Measurements from ENCODE around the gene ALOX15. TPM values are rescaled to one million over a fixed set of nuclear protein-coding genes. Genes with fewer than 3 reads are reported as not detected.

Gene ALOX15
- total RNA-seq, 1 experiment from 2014 or later = not detected

- no peaks in the 10 kb centered on the region for H3K9me3 ChIP-seq (ENCODE audit: low read length)
- ChIA-PET CTCF (no interaction called here), POLR2A (ENCODE audit: unreplicated experiment) (no interaction called here)
- peaks cover 5% of the 10 kb centered on the region; the same call in 1 of the 2 replicates for H3K4me1 ChIP-seq (ENCODE audit: insufficient read depth, low read length)
- TF ChIP-seq EZH2 (IDR thresholded peaks at IDR 0.05; ENCODE audit: low read length, unreplicated experiment) = no peak
- no peak overlapping the region for H2AFZ ChIP-seq (ENCODE audit: low read length)
- peaks cover under 1% of the 10 kb centered on the region for H3K27me3 ChIP-seq (ENCODE audit: low read length)
- H3K9me2 ChIP-seq (replicated peaks; ENCODE audit: low read length) = no peaks in the 10 kb centered on the region
- H3K79me2 ChIP-seq (ENCODE audit: low read length) = no peaks in the 10 kb centered on the region
- no peak overlapping the region for H3K9ac ChIP-seq (ENCODE audit: low read length)
- H3K36me3 ChIP-seq (ENCODE audit: low read depth, low read length) = no peaks in the 10 kb centered on the region
- no peaks in the 10 kb centered on the region for H3F3A ChIP-seq (ENCODE audit: low read length, unreplicated experiment)
- H3K4me3 ChIP-seq (ENCODE audit: low read length) = no peak overlapping the region
- ATAC-seq (no peak), DNase-seq (no peak)
- no peak overlapping the region for H3K27ac ChIP-seq (ENCODE audit: low read length)
- H4K20me1 ChIP-seq (ENCODE audit: low read length) = no peaks in the 10 kb centered on the region
- no TSS peak for BruUV-seq (replicated peaks)
- intact Hi-C loops (cut with micrococcal nuclease) = no loop called here
- H3K4me2 ChIP-seq (ENCODE audit: low read length) = no peak overlapping the region
These were observed 5.6 kb downstream of the ALOX15 start for GRCh38 chr17:4635823-4636375.

- no peak overlapping the region for H3K4me2 ChIP-seq (ENCODE audit: low read length)
- CTCF ChIA-PET = no interaction called here
- H3K9me2 ChIP-seq (replicated peaks; ENCODE audit: low read length) = no peaks in the 10 kb centered on the region
These were observed 6.5 kb downstream of the ALOX15 start for GRCh38 chr17:4634976-4635375.

GRCh38 chr17:4633643-4634042, 7.8 kb downstream of the ALOX15 start:
- Histone ChIP-seq H3K79me2 (ENCODE audit: low read length) (no peaks in the 10 kb centered on the region), H3K36me3 (ENCODE audit: low read depth, low read length) (no peaks in the 10 kb centered on the region), H3K27ac (ENCODE audit: low read length) (no peak overlapping the region), H3K9me3 (ENCODE audit: low read length) (no peaks in the 10 kb centered on the region), H3K9ac (ENCODE audit: low read length) (no peak overlapping the region), H3K4me1 (ENCODE audit: insufficient read depth, low read length) (0 out of 2 replicates have a peak, but pooled peaks cover under 1% of the 10 kb centered on the region), H3F3A (ENCODE audit: low read length, unreplicated experiment) (no peaks in the 10 kb centered on the region), H3K27me3 (ENCODE audit: low read length) (no peaks in the 10 kb centered on the region), H3K4me2 (ENCODE audit: low read length) (no peak overlapping the region), H4K20me1 (ENCODE audit: low read length) (no peaks in the 10 kb centered on the region), H3K4me3 (ENCODE audit: low read length) (no peak overlapping the region), H2AFZ (ENCODE audit: low read length) (no peak overlapping the region), H3K9me2 (replicated peaks; ENCODE audit: low read length) (no peaks in the 10 kb centered on the region)
- no peak for TF ChIP-seq EZH2 (IDR thresholded peaks at IDR 0.05; ENCODE audit: low read length, unreplicated experiment)
- TF ChIP-seq CTCF (conservative IDR thresholded peaks at IDR 0.05; ENCODE audit: low read depth, low read length) = no peak
- no peak for TF ChIP-seq EZH2phosphoT487 (IDR thresholded peaks at IDR 0.05; ENCODE audit: borderline replicate concordance, low read length)
- no TSS peak for BruUV-seq (replicated peaks)
- DNase-seq (no peak), ATAC-seq (no peak)
- ChIA-PET POLR2A (ENCODE audit: unreplicated experiment) (no interaction called here), CTCF (no interaction called here)
- intact Hi-C loops (cut with micrococcal nuclease) = no loop called here

More at GRCh38 chr17:4634976-4635375, 6.5 kb downstream of the ALOX15 start:
- Histone ChIP-seq H3K4me1 (ENCODE audit: insufficient read depth, low read length) (peaks cover 5% of the 10 kb centered on the region; the same call in 1 of the 2 replicates), H3K27me3 (ENCODE audit: low read length) (no peaks in the 10 kb centered on the region), H3F3A (ENCODE audit: low read length, unreplicated experiment) (no peaks in the 10 kb centered on the region), H3K27ac (ENCODE audit: low read length) (no peak overlapping the region), H3K4me3 (ENCODE audit: low read length) (no peak overlapping the region), H4K20me1 (ENCODE audit: low read length) (no peaks in the 10 kb centered on the region), H2AFZ (ENCODE audit: low read length) (no peak overlapping the region), H3K79me2 (ENCODE audit: low read length) (no peaks in the 10 kb centered on the region), H3K36me3 (ENCODE audit: low read depth, low read length) (no peaks in the 10 kb centered on the region), H3K9me3 (ENCODE audit: low read length) (no peaks in the 10 kb centered on the region), H3K9ac (ENCODE audit: low read length) (no peak overlapping the region)
- POLR2A ChIA-PET (ENCODE audit: unreplicated experiment) = no interaction called here
- ATAC-seq = no peak
- intact Hi-C loops (cut with micrococcal nuclease) = no loop called here
- TF ChIP-seq EZH2 (IDR thresholded peaks at IDR 0.05; ENCODE audit: low read length, unreplicated experiment) = no peak
- TF ChIP-seq CTCF (conservative IDR thresholded peaks at IDR 0.05; ENCODE audit: low read depth, low read length) = no peak
- TF ChIP-seq EZH2phosphoT487 (IDR thresholded peaks at IDR 0.05; ENCODE audit: borderline replicate concordance, low read length) = no peak
- BruUV-seq (replicated peaks) = no TSS peak
- no peak for DNase-seq

Data from PC-3 (cell line).